GM13977 (cell line): ENCODE results near the gene TUBGCP6.

Experiments
- DNase-seq: peaks from one replicate; pipeline ENCODE4 v3.0.0; 2012; ENCODE audit warnings: low spot score
- CTCF ChIP-seq: IDR thresholded peaks from 2 replicates; pipeline ENCODE4 v1.5.1; 2012; ENCODE audit warnings: mild to moderate bottlenecking, control low read depth; ENCODE audit not compliant: insufficient read depth; ENCODE audit errors: extremely low read depth, missing control alignments
- in situ Hi-C: fragments of 300-500 bp; cut with MboI; formaldehyde crosslinking; loops from one replicate; pipeline ENCODE4 v1.12.0; 2022; ENCODE audit warnings: low sequenced_read_pairs, low pct_unique_long_range_greater_than_20kb, mixed read lengths, inconsistent platforms; ENCODE audit not compliant: unreplicated experiment

TUBGCP6 gene

GRCh38 chr22:50258361-50259292 is 13.8 kb upstream of the TUBGCP6 start:
- in situ Hi-C loops: loop anchor here (10.0 kb wide), 1 partner anchor 236 kb away; no protein-coding TSS in a partner anchor
- TF ChIP-seq CTCF: no peak
- DNase-seq: no peak

DNA sequence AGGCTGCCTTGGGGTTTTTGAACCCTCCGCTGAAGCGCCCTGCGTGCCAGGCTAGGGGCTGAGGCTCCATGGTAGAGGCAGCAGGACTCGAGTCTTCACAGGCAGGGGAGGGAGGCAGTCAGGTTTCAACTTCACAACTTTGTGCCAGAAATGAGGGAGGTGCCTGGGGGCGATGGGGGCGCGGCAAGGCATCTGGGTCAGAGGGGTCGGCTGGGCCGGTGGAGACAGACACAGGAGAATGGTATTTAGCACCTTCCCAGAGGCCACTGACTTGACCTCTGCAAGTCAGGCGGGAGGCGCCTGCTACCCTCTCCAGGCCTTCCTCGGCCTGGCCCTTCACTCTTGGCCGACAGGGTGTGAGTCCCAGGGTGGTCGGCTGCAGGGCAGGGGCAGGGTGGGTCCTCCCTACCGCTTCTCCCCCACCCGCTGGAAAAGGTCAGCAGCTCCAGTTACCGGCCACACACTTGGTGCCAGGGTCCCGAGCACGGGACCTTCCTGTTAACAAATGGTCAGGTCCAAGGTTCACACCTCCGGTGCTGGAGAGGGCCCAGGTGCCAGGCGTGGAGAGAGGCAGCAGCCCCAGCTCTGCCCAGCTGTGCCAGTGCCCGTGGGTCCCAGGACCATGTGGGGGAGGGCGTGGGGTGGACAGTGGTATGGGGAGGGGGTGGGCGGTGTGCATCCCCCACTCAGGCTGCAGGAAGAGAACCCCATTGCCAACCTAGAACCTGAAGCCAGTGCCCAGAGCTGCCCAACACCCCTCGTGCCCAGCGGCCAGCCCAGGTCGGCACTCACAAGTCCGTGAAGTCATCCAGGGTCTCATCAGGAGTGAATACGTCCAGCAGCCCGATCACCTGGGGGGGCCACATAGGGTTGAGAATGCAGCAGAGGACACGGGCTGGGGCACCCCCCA is 12.9 kb upstream of the TUBGCP6 start:
- TF ChIP-seq CTCF: no peak
- no peak for DNase-seq
- in situ Hi-C loops: loop anchor here (10.0 kb wide), 1 partner anchor 237 kb away; no protein-coding TSS in a partner anchor

DNA sequence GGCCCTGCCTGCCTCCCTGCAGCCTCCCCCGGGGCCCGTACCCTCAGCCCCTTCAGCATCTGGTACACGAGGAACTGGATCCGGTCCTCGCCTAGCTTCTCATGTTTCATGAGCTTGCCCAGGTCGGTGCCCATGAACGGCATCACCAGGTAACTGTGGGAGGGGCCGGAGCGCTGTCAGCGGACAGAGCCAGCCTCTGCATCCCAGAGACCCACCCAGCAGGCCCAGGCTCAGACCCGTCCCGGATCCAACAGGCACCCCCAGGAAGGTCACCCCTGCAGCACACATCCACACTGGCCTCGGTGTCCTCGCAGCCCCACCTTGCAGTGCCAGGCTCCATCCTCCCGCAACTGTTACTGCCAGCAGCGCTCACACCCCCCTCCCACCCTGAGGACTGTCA is 12.2 kb upstream of the TUBGCP6 start:
- TF ChIP-seq CTCF: no peak
- in situ Hi-C loops: loop anchor here (10.0 kb wide), 1 partner anchor 238 kb away; no protein-coding TSS in a partner anchor
- no peak for DNase-seq

DNA sequence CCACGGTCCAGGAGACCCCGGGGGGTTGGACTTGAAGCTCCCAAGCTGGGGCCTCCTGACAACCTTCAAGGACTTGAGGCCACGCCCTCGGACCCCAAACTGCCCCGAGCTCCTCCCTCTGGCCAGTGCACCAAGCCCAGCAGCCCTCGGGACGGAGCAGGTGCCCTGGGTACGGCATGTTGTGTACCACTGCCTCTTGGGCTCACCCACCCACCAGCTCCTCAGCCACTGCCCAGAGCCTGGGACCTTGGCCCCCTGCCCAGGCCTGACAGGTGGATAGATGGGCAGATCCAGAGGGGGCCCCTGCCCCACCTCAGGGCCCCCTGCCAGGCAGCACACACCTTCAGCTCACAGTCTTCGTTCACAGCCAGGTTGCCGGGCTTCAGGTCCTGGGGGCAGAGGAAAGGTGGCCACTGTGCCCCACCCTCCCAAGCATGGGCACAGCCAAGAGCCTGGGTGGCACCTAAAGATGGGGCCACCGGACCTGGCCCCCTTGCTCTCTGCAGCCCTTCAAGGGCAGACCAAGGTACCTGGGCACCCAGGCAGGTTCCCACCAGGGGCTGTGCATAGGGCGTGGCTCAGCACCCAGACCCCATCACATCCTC is 11.5 kb upstream of the TUBGCP6 start:
- DNase-seq: no peak
- in situ Hi-C loops: loop anchor here (10.0 kb wide), 1 partner anchor 238 kb away; no protein-coding TSS in a partner anchor
- TF ChIP-seq CTCF: no peak

DNA sequence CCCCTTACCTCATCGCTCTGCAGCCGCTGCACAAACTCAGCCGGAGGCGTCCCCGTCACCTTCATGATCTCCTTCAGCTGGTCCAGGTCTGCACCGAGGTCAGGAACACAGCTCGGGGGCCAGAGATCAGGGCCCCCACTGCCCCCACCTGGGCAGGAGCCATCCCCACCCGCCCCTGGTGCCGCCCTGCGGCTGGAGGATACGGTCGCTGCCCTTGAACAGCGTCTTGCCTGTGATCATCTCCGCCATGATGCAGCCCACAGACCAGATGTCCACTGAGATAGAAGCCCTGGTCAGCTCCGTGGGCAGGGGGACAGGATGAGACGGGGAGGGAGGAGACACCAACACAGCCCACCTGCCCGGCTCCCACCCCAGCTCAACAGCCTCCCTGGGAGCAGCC is 10.8 kb upstream of the TUBGCP6 start:
- DNase-seq: no peak
- in situ Hi-C loops: loop anchor here (10.0 kb wide), 1 partner anchor 239 kb away; no protein-coding TSS in a partner anchor
- no peak for TF ChIP-seq CTCF

DNA sequence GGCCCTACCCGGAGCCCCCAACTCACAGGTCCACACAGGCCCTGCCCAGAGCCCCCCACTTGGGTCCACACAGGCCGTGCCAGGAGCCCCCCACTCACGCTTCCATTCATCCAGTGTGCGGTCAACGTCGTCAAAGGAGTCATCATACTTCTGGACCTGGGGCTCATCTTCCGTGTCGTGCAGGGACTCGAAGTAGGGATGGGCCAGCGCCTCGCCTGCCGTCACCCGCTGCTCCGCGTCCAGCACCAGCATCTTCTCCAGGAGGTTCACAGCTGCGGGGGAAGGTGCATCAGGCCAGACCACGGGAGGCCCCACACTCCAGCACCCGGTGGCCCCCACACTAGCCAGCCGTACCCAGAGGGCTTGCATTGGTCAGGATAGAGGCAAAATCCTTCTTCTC is 10.3 kb upstream of the TUBGCP6 start:
- TF ChIP-seq CTCF: no peak
- DNase-seq: no peak
- in situ Hi-C loops: loop anchor here (10.0 kb wide), 1 partner anchor 240 kb away; no protein-coding TSS in a partner anchor
